K562 (cell line): Measurements from ENCODE around the gene KLRC3. TPM values are rescaled to one million over a fixed set of nuclear protein-coding genes. Genes with fewer than 3 reads are reported as not detected.

Source experiments
- HDAC6 ChIP-seq: IDR thresholded peaks from 2 replicates; pipeline ENCODE4 v1.6.1; 2012; ENCODE audit warnings: low read depth, mild to moderate bottlenecking, control low read depth, inconsistent platforms, low read length, moderate library complexity
- KAT7 ChIP-seq: sonication (generic); formaldehyde crosslinking; IDR thresholded peaks from 2 replicates; pipeline ENCODE4 v1.8.0; 2022; ENCODE audit warnings: missing genetic modification reagents, mild to moderate bottlenecking, borderline replicate concordance
- KLF16 ChIP-seq: IDR thresholded peaks from 2 replicates; pipeline ENCODE4 v1.6.1; 2016; ENCODE audit warnings: antibody characterized with exemption
- NCOA4 ChIP-seq: fragments of 450-650 bp; IDR thresholded peaks from 2 replicates; pipeline ENCODE4 v1.6.1; 2018; ENCODE audit warnings: mild to moderate bottlenecking; ENCODE audit not compliant: partially characterized antibody
- SMAD1 ChIP-seq: fragments of 150-350 bp; IDR thresholded peaks from 2 replicates; pipeline ENCODE4 v1.6.1; 2014; ENCODE audit warnings: low read length, low read depth; ENCODE audit not compliant: partially characterized antibody
- TAF1 ChIP-seq: IDR thresholded peaks from 2 replicates; pipeline ENCODE4 v1.6.1; 2011; ENCODE audit warnings: mild to moderate bottlenecking, low read length, moderate library complexity; ENCODE audit not compliant: insufficient read depth, control insufficient read depth, severe bottlenecking; ENCODE audit errors: extremely low read depth
- ZBTB7A ChIP-seq: IDR thresholded peaks from 2 replicates; pipeline ENCODE4 v1.6.1; 2011; ENCODE audit warnings: low read depth, mild to moderate bottlenecking, low read length, moderate library complexity, borderline replicate concordance; ENCODE audit not compliant: control insufficient read depth
- ZSCAN32 ChIP-seq: fragments of 450-650 bp; formaldehyde crosslinking; IDR thresholded peaks from 2 replicates; pipeline ENCODE4 v1.4.0; 2020; ENCODE audit warnings: mild to moderate bottlenecking, moderate library complexity
- polyA plus RNA-seq, 8 experiments: library from polyadenylated mRNA; depleted of rRNA in 4 of 8; stranded (reverse) in 5 of 8; unstranded in 3 of 8; fragments of >200 nt; fragmentation: Nextera tagmentation in 2 of 8; fragmentation: Illumina TruSeq in 1 of 8; extraction: Ambion mirVana in 2 of 8; extraction: Trizol in 1 of 8; gene quantifications; 2 replicates each; pipeline versions ENCODE4 v1.2.1 to v1.2.3, GENCODE V29; 2011 to 2014; ENCODE audit warnings: inconsistent platforms in 1 of 8, missing spikeins in 1 of 8
- total RNA-seq, 7 experiments: library from RNA; depleted of rRNA in 6 of 7; stranded (reverse); fragments of >200 nt in 6 of 7; fragmentation: Illumina TruSeq in 2 of 7; extraction: Trizol in 2 of 7; gene quantifications; 2 replicates each; pipeline versions ENCODE4 v1.2.1 to v1.2.3, GENCODE V29; 2011 to 2021; ENCODE audit warnings: low replicate concordance in 1 of 7
- TF ChIP-seq, protein P1 (sequence below): fragments of 200-800 bp; sonication (Bioruptor generic); IDR thresholded peaks from 2 replicates; pipeline ENCODE4 v1.6.1; 2017; ENCODE audit warnings: missing genetic modification characterization, missing compliant biosample characterization
- TF ChIP-seq, protein P2 (sequence below): fragments of 200-600 bp; sonication (generic); IDR thresholded peaks from one replicate; pipeline ENCODE4 v1.6.1; 2012; ENCODE audit warnings: mild to moderate bottlenecking, low read depth, low read length, inconsistent platforms
- TF ChIP-seq, protein P3 (sequence below): fragments of 450-650 bp; conservative IDR thresholded peaks from 2 replicates; pipeline ENCODE4 v1.6.1; 2016; ENCODE audit warnings: missing genetic modification characterization, low read depth, mild to moderate bottlenecking, missing compliant biosample characterization, moderate library complexity

The KLRC3 gene
- total and polyA plus RNA-seq, 9 of the 15 experiments (the other 6 are each of a cell fraction or from before 2014, with no cell fraction given), result 0.09 to 0.32 (median 0.18) TPM; not detected in 5

DNA sequence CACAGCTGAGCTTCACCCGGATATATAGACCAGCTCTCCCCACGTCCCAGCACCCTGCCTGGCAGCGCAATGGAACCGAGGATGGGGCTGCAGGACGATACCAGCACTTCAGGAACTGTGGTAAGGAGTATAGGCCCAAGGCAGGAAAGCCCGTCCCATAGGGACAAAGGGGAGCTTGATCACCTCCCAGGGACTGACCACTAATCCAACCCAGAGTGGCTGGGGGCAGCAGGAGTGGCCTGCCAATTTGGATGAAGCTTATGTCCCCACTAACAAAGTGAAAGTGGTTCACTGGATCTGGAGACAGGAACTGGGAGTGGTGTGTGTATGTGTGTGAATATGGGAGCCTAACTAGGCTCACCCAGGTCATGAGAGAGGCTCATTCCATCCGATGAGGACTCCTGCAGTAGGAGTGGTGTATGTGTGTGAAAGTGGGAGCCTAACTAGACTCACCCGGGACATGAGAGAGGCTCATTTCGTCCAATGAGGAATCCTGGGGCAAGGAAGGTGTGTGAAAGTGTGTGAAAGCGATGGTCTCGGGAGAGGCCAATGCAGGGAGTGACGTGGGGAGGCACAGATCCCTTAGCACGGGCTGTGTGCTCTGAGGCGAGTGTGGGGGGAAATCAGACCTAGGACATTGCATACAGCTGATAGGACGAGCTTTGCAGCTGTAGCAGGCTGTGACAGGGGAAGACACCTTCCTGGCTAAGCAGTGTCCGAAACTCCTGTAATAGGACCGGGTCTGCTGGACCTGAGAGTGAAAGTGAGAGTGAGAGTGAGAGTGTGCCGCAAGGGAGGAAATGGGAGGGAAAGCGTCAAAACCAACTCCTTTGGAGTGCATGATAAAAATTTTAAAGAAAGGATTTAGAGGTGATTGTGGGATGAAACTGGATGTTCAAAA is 56.2 kb downstream of the KLRC3 start (continued):
- TF ChIP-seq KLF16, result no peak
- no peak for TF ChIP-seq KAT7 (CRISPR knock-in tag)
- TF ChIP-seq ZBTB7A, result no peak
- TF ChIP-seq HDAC6, result no peak
- TF ChIP-seq, protein P1, sequence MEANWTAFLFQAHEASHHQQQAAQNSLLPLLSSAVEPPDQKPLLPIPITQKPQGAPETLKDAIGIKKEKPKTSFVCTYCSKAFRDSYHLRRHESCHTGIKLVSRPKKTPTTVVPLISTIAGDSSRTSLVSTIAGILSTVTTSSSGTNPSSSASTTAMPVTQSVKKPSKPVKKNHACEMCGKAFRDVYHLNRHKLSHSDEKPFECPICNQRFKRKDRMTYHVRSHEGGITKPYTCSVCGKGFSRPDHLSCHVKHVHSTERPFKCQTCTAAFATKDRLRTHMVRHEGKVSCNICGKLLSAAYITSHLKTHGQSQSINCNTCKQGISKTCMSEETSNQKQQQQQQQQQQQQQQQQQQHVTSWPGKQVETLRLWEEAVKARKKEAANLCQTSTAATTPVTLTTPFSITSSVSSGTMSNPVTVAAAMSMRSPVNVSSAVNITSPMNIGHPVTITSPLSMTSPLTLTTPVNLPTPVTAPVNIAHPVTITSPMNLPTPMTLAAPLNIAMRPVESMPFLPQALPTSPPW, result no peak
- TF ChIP-seq NCOA4, result no peak
- peak; percentile 38 for TF ChIP-seq TAF1
- TF ChIP-seq SMAD1, result no peak
- no peak for TF ChIP-seq ZSCAN32 (CRISPR knock-in tag)
- TF ChIP-seq, protein P2, sequence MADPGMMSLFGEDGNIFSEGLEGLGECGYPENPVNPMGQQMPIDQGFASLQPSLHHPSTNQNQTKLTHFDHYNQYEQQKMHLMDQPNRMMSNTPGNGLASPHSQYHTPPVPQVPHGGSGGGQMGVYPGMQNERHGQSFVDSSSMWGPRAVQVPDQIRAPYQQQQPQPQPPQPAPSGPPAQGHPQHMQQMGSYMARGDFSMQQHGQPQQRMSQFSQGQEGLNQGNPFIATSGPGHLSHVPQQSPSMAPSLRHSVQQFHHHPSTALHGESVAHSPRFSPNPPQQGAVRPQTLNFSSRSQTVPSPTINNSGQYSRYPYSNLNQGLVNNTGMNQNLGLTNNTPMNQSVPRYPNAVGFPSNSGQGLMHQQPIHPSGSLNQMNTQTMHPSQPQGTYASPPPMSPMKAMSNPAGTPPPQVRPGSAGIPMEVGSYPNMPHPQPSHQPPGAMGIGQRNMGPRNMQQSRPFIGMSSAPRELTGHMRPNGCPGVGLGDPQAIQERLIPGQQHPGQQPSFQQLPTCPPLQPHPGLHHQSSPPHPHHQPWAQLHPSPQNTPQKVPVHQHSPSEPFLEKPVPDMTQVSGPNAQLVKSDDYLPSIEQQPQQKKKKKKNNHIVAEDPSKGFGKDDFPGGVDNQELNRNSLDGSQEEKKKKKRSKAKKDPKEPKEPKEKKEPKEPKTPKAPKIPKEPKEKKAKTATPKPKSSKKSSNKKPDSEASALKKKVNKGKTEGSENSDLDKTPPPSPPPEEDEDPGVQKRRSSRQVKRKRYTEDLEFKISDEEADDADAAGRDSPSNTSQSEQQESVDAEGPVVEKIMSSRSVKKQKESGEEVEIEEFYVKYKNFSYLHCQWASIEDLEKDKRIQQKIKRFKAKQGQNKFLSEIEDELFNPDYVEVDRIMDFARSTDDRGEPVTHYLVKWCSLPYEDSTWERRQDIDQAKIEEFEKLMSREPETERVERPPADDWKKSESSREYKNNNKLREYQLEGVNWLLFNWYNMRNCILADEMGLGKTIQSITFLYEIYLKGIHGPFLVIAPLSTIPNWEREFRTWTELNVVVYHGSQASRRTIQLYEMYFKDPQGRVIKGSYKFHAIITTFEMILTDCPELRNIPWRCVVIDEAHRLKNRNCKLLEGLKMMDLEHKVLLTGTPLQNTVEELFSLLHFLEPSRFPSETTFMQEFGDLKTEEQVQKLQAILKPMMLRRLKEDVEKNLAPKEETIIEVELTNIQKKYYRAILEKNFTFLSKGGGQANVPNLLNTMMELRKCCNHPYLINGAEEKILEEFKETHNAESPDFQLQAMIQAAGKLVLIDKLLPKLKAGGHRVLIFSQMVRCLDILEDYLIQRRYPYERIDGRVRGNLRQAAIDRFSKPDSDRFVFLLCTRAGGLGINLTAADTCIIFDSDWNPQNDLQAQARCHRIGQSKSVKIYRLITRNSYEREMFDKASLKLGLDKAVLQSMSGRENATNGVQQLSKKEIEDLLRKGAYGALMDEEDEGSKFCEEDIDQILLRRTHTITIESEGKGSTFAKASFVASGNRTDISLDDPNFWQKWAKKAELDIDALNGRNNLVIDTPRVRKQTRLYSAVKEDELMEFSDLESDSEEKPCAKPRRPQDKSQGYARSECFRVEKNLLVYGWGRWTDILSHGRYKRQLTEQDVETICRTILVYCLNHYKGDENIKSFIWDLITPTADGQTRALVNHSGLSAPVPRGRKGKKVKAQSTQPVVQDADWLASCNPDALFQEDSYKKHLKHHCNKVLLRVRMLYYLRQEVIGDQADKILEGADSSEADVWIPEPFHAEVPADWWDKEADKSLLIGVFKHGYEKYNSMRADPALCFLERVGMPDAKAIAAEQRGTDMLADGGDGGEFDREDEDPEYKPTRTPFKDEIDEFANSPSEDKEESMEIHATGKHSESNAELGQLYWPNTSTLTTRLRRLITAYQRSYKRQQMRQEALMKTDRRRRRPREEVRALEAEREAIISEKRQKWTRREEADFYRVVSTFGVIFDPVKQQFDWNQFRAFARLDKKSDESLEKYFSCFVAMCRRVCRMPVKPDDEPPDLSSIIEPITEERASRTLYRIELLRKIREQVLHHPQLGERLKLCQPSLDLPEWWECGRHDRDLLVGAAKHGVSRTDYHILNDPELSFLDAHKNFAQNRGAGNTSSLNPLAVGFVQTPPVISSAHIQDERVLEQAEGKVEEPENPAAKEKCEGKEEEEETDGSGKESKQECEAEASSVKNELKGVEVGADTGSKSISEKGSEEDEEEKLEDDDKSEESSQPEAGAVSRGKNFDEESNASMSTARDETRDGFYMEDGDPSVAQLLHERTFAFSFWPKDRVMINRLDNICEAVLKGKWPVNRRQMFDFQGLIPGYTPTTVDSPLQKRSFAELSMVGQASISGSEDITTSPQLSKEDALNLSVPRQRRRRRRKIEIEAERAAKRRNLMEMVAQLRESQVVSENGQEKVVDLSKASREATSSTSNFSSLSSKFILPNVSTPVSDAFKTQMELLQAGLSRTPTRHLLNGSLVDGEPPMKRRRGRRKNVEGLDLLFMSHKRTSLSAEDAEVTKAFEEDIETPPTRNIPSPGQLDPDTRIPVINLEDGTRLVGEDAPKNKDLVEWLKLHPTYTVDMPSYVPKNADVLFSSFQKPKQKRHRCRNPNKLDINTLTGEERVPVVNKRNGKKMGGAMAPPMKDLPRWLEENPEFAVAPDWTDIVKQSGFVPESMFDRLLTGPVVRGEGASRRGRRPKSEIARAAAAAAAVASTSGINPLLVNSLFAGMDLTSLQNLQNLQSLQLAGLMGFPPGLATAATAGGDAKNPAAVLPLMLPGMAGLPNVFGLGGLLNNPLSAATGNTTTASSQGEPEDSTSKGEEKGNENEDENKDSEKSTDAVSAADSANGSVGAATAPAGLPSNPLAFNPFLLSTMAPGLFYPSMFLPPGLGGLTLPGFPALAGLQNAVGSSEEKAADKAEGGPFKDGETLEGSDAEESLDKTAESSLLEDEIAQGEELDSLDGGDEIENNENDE, result no peak
- TF ChIP-seq, protein P3, sequence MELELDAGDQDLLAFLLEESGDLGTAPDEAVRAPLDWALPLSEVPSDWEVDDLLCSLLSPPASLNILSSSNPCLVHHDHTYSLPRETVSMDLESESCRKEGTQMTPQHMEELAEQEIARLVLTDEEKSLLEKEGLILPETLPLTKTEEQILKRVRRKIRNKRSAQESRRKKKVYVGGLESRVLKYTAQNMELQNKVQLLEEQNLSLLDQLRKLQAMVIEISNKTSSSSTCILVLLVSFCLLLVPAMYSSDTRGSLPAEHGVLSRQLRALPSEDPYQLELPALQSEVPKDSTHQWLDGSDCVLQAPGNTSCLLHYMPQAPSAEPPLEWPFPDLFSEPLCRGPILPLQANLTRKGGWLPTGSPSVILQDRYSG, result no peak
